ENCODE data around the gene ADCY9.

- TF ChIP-seq POLR2A (IDR thresholded peaks at IDR 0.05) (no peak), CTCF (IDR thresholded peaks at IDR 0.05) (no peak)
Measured at GRCh38 chr16:3945751-3946603, 170.3 kb downstream of the ADCY9 start.

All from lower leg skin (tissue), 3 donors.